HG02970 (cell line): Measurements from ENCODE around the gene PSMD3.

Experiments used
- ATAC-seq: cut with Tn5 transposase; IDR thresholded peaks from one replicate; pipeline ENCODE4 v1.9.1; 2021; ENCODE audit warnings: mild to moderate bottlenecking, moderate library complexity, moderate number of reproducible peaks; ENCODE audit not compliant: unreplicated experiment, low FRiP score

PSMD3 gene

GRCh38 chr17:40019140-40019991 lies 38.8 kb downstream of the PSMD3 start:
- no peak for ATAC-seq

- no peak for ATAC-seq
Measured at GRCh38 chr17:40020146-40020545, 39.5 kb downstream of the PSMD3 start.

- ATAC-seq = no peak
Measured at GRCh38 chr17:40021451-40021971, 40.9 kb downstream of the PSMD3 start.

- ATAC-seq = no peak
Measured at GRCh38 chr17:40022497-40022896, 41.9 kb downstream of the PSMD3 start.

GRCh38 chr17:40022961-40023541 lies 42.4 kb downstream of the PSMD3 start:
- ATAC-seq = no peak

GRCh38 chr17:40023590-40024292 lies 43.1 kb downstream of the PSMD3 start:
- ATAC-seq = no peak

- ATAC-seq = no peak
Measured at GRCh38 chr17:40024901-40025300, 44.3 kb downstream of the PSMD3 start.

- ATAC-seq = no peak
Measured at GRCh38 chr17:40025559-40025958, 45.0 kb downstream of the PSMD3 start.

- no peak for ATAC-seq
Measured at GRCh38 chr17:40025991-40026815, 45.6 kb downstream of the PSMD3 start.

GRCh38 chr17:40026816-40027613 lies 46.4 kb downstream of the PSMD3 start:
- ATAC-seq = no peak

- ATAC-seq = no peak
Measured at GRCh38 chr17:40027614-40028012, 47.0 kb downstream of the PSMD3 start.

GRCh38 chr17:40028595-40028994 lies 48.0 kb downstream of the PSMD3 start:
- no peak for ATAC-seq

- ATAC-seq = no peak
Measured at GRCh38 chr17:40031706-40032105, 51.1 kb downstream of the PSMD3 start.

GRCh38 chr17:40032322-40033320 lies 52.0 kb downstream of the PSMD3 start:
- ATAC-seq = no peak

GRCh38 chr17:40033339-40033738 lies 52.7 kb downstream of the PSMD3 start:
- ATAC-seq = no peak

- no peak for ATAC-seq
Measured at GRCh38 chr17:40034426-40035161, 54.0 kb downstream of the PSMD3 start.

GRCh38 chr17:40035162-40035559 lies 54.6 kb downstream of the PSMD3 start:
- no peak for ATAC-seq
